ENCODE data around the gene IRGQ.

GRCh38 chr19:43591904-43592772 lies 3.8 kb downstream of the IRGQ start:
- TF ChIP-seq POLR2A (IDR thresholded peaks at IDR 0.05): no peak
- TF ChIP-seq, protein P1, sequence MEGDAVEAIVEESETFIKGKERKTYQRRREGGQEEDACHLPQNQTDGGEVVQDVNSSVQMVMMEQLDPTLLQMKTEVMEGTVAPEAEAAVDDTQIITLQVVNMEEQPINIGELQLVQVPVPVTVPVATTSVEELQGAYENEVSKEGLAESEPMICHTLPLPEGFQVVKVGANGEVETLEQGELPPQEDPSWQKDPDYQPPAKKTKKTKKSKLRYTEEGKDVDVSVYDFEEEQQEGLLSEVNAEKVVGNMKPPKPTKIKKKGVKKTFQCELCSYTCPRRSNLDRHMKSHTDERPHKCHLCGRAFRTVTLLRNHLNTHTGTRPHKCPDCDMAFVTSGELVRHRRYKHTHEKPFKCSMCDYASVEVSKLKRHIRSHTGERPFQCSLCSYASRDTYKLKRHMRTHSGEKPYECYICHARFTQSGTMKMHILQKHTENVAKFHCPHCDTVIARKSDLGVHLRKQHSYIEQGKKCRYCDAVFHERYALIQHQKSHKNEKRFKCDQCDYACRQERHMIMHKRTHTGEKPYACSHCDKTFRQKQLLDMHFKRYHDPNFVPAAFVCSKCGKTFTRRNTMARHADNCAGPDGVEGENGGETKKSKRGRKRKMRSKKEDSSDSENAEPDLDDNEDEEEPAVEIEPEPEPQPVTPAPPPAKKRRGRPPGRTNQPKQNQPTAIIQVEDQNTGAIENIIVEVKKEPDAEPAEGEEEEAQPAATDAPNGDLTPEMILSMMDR (IDR thresholded peaks at IDR 0.05): no peak

All from Peyer's patch (tissue), 4 donors.